ENCODE data around the gene ARFGAP3.

- TF ChIP-seq CTCF (conservative IDR thresholded peaks at IDR 0.05 in 1 of 2, IDR thresholded peaks at IDR 0.05 in 1 of 2; ENCODE audit: extremely low read depth in 1 of 2, insufficient read depth in 1 of 2, low read depth in 1 of 2, low read length in 2 of 2) (no peak), EZH2 (IDR thresholded peaks at IDR 0.05; ENCODE audit: borderline replicate concordance, low read length) (no peak)
These were observed 64.6 kb downstream of the ARFGAP3 start for GRCh38 chr22:42792453-42792908.
